Activated CD8-positive, alpha-beta memory T cell treated with anti-CD3 and anti-CD28 coated beads for 36 hours (primary cell): Measurements from ENCODE around the gene ZEB2. TPM values are rescaled to one million over a fixed set of nuclear protein-coding genes. Genes with fewer than 3 reads are reported as not detected.

ENCODE experiments used
- CTCF ChIA-PET: fragments of 350-600 bp; sonication (Branson Sonifier 250); formaldehyde crosslinking; loops from one replicate; lab custom pipeline; 2021; ENCODE audit warnings: antibody characterized with exemption; lab: Charles Lee
- POLR2A ChIA-PET: fragments of 350-600 bp; sonication (Branson Sonifier 250); formaldehyde crosslinking; loops from one replicate; lab custom pipeline; 2021; ENCODE audit warnings: antibody characterized with exemption; lab: Charles Lee
- total RNA-seq, 2 experiments: library from RNA; stranded (reverse); gene quantifications; one replicate each; pipeline ENCODE4 v1.2.3, GENCODE V29; 2021

The ZEB2 gene
- total RNA-seq, 2 experiments from 2014 or later, result 35.0 to 37.2 TPM

DNA sequence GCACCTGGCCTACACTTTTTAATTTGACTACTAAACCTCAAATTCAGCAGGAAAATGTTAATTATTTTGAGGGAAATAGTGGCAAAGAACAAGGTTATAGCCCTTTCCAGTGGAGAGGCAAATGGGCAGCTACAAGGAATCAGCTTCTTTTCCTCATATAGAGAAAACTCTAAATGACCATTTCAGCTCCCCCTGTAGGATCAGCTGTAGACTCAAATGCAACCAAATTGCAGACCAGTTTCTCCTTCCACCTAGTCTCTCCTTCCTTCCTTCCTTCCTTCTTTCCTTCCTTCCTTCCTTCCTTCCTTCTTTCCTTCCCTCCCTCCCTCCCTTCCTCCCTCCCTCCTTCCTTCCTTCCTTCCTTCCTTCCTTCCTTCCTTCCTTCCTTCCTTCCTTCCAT lies 158.2 kb downstream of the ZEB2 start:
- ChIA-PET CTCF (no interaction called here), POLR2A (no interaction called here)

DNA sequence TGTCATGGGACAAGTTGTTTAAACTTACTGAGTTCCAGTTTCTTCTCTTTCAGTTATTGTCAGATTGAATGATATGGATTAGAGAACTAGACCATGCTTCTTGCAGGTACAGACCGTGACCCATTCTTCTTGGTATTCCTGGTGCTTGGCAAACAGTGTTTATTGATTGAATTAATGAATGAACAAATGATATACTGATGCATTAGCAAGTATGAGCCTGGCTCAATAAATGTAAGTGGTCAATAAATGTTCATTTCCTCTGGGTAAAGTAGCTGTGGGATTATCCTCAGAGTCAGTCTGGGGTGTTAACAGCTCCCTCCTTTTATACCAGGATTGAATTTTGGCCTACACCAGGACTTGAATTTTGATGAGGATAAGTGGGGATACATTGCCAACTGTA lies 160.2 kb downstream of the ZEB2 start:
- CTCF ChIA-PET, result no interaction called here
- POLR2A ChIA-PET, result interaction anchor here (0.8 kb wide), 1 partner anchor 71 kb away, joined by 3 read pairs; no protein-coding TSS in a partner anchor

DNA sequence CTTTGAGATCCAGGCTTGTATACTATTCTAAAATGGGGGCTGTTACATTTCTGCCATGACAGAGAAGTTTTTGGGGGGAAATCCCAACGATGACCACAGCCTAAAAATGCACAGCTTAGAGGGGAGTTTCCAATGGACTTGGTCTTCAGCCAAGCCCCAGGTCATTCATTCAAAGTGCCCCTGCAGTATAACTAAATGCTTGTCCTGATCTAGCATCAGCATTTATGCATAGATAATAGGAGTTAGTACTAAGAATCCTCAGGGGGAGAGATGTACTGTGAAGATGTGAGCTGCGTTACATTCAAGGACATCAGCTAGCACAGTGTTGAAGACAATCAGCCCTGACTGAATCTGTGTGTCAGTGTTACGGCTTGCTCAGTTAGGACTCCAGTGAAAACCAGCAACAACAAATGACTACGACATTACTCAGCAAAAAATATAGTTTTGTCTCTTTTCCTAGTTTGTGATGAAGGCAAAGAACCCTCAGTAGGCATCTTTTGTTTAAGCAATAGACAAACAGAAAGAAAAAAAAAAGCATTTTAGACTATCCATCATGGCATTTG lies 160.9 kb downstream of the ZEB2 start:
- POLR2A ChIA-PET, result interaction anchor here (0.8 to 1.0 kb wide), 2 partner anchors 28 to 72 kb away, joined by 3 read pairs; no protein-coding TSS in a partner anchor
- CTCF ChIA-PET, result no interaction called here

GRCh38 chr2:144358374-144358964 lies 161.4 kb downstream of the ZEB2 start:
- ChIA-PET POLR2A (interaction anchor here (1.0 to 1.3 kb wide), 2 partner anchors 27 kb away, joined by 3 read pairs; no protein-coding TSS in a partner anchor), CTCF (no interaction called here)

DNA sequence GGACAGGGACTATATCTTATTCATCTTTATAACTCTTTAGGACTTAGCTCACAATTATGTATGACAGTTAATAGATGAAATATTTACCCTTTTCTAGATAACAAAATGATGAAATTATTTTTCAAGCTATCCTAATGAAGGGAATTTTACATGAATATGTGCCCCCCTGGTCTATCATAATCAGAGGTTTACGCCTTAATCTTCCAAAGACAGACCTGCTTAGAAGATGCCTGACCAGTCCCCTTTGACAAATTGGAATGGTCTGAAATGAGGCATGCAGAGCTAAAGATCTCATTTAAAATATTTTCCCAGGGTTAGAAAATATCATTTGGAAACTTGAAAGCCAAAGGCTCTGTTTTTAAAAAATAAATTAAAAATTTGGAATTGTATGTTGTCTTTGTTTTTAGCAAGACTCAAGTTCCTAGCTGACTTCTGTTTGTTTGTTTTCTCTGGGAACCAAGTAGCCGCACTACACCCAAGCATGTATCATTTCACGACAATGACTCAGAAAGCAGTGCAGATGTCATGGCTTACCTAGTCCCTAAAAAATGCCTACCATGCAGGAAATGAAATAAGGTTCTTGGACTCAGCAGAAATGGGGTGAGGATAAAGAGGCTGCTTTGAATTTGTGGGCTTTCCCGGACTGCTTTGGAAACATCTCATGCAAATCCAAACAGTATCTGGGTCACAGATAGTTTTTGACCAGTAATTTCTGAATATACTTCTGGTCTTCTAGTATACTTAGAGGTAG lies 162.1 kb downstream of the ZEB2 start:
- ChIA-PET CTCF (no interaction called here), POLR2A (interaction anchor here (1.3 kb wide), 1 partner anchor 27 kb away, joined by 3 read pairs; no protein-coding TSS in a partner anchor)

DNA sequence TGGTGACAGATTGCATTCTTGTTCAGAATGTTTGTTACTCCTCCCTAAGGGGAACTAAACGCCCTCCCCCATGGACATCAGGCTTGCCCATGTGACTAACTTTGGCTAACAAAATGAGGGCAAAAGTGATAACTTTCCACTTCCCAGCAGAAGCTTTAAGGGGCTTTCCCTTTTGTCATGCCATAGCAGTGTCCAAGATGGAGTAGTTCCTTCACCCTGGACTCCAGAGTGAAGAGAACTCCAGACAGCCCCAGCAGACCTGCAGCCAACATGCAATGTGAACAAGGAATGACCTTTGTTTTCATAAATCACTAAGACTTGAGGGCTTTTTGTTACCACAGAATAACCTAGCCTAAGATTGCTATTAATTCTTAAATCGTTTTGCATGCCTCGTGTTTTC lies 163.5 kb downstream of the ZEB2 start:
- ChIA-PET POLR2A (no interaction called here), CTCF (no interaction called here)

- ChIA-PET POLR2A (no interaction called here), CTCF (no interaction called here)
Observed at GRCh38 chr2:144354953-144355352, 165.0 kb downstream of the ZEB2 start.

GRCh38 chr2:144351687-144352086 lies 168.2 kb downstream of the ZEB2 start:
- POLR2A ChIA-PET, result no interaction called here
- CTCF ChIA-PET, result no interaction called here

DNA sequence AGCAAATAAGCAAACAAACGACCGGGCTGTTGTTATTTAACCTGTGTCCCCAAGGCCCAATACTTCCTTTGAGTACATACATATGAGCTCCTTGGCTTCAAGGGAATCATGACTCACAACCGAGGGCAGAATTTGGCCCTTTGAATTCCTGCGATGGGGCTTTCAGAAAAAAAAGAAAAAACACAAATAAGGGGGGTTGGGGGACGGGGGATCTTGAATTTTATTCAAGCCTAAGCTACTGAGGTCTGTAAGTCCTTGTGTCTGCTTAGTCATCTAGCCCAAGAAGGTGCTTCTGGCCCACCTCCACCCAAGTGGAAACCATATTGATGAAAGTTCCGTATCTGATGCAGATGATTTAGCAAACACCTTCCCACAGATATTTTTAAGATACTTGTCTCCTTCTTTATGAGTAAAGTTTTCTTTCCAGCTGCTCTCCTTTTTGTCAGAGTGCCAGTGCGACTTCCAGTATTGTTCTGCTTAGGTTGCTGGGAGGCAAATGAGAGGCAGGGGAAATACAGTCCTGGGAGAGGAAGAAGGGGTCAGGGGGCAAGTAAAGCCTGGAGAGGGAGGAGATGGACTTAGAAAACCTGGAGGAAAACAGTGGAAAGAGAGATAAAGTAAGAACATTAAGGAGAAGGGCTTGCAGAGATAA lies 169.6 kb downstream of the ZEB2 start:
- ChIA-PET POLR2A (interaction anchor here (0.7 kb wide), 2 partner anchors 120 to 619 kb away, joined by 3 to 8 read pairs; no protein-coding TSS in a partner anchor), CTCF (no interaction called here)

- CTCF ChIA-PET, result no interaction called here
- POLR2A ChIA-PET, result interaction anchor here (0.7 kb wide), 2 partner anchors 121 to 618 kb away, joined by 3 to 8 read pairs; no protein-coding TSS in a partner anchor
Observed at GRCh38 chr2:144349674-144350073, 170.2 kb downstream of the ZEB2 start.

DNA sequence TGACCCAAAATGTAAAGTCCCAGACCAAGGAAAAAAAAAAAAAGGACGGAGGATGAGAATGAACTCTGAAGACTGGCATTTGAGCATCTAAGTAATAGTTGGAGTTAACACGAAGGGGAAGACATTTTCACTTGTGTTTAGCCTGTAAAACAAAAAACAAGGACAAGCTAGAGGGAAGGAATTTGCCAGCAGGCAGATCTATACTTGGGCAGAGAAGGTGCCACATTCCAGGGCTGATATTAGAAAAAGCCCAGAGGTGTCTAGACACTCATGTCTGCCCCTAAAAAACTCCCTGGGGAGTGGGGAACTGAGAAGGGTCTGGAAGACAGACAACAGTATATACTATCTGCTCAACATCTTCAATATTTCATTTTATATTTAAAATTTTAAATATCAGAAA lies 171.1 kb downstream of the ZEB2 start:
- POLR2A ChIA-PET, result no interaction called here
- CTCF ChIA-PET, result no interaction called here

- ChIA-PET POLR2A (no interaction called here), CTCF (interaction anchor here (0.8 kb wide), 1 partner anchor 16 kb away, joined by 4 read pairs; no protein-coding TSS in a partner anchor)
Observed at GRCh38 chr2:144346229-144346628, 173.7 kb downstream of the ZEB2 start.

DNA sequence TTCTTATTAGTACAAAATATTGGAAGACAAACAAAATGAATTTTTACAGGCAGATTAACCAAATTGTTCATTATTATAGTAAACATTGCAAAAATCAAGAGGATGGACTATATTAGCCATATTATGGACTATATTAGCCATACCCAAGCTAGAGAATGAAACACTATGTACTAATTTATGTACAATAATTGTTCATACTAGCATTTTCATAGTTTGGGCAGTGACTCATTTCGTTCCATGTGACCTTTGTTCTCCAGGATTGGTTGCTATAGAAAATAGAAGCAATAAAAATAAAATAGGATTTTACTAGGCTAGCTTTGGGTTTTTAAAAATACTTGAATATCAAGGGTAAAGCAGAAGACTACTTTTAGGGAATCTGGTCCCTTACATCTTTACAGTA lies 176.8 kb downstream of the ZEB2 start:
- CTCF ChIA-PET, result no interaction called here
- POLR2A ChIA-PET, result no interaction called here

GRCh38 chr2:144341538-144341937 lies 178.4 kb downstream of the ZEB2 start:
- ChIA-PET CTCF (no interaction called here), POLR2A (no interaction called here)

GRCh38 chr2:144339048-144339447 lies 180.9 kb downstream of the ZEB2 start:
- POLR2A ChIA-PET, result no interaction called here
- CTCF ChIA-PET, result interaction anchor here (1.0 kb wide), 1 partner anchor 74 kb away, joined by 3 read pairs; no protein-coding TSS in a partner anchor

DNA sequence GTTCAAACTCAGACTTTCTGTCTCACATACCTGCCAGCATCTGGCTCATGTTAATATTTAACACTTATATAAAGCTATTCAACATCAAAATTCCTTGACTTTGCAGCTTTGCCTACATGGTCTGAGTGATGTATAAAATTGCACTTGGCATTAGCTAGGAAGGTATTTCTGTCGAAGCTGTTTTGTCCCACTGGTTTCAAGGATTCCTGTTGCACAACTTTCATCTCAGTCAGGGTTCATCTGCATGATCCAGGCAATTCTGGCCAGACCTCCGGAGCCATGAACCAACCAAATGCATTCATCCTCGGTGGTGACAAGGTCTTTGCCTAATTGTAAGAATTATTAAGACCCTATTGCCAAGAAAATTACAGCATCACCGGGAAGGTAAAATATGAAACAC lies 185.4 kb downstream of the ZEB2 start:
- ChIA-PET CTCF (no interaction called here), POLR2A (no interaction called here)
